Aorta (tissue), 5 donors: ENCODE results near the gene OR2G2. TPM values are rescaled to one million over a fixed set of nuclear protein-coding genes. Genes with fewer than 3 reads are reported as not detected.

ENCODE experiments used
- ATAC-seq: fragments of 200-7000 bp; cut with Tn5 transposase; one replicate; pipeline ENCODE4 v1.9.1; 2022; ENCODE audit warnings: moderate library complexity; ENCODE audit not compliant: low FRiP score
- DNase-seq, 2 donors: peaks; one replicate each; pipeline ENCODE4 v3.0.0-alpha.2; 2020
- H3K27ac ChIP-seq, 2 donors: one replicate each; pipeline ENCODE4 v1.5.1; 2013; ENCODE audit warnings: low read length in 2 of 2, mild to moderate bottlenecking in 2 of 2, moderate library complexity in 2 of 2, control low read depth in 1 of 2, inconsistent platforms in 1 of 2, low read depth in 1 of 2
- H3K27me3 ChIP-seq, 2 donors: one replicate each; pipeline ENCODE4 v1.6.1; 2013; ENCODE audit warnings: control low read depth in 1 of 2, low read length in 1 of 2, mild to moderate bottlenecking in 1 of 2, moderate library complexity in 1 of 2; ENCODE audit not compliant: insufficient read depth in 2 of 2, control insufficient read depth in 1 of 2
- H3K36me3 ChIP-seq, 2 donors: one replicate each; pipeline ENCODE4 v1.6.1; 2013; ENCODE audit warnings: control low read depth in 1 of 2, low read length in 1 of 2, mild to moderate bottlenecking in 1 of 2; ENCODE audit not compliant: insufficient read depth in 2 of 2, control insufficient read depth in 1 of 2
- H3K4me1 ChIP-seq, 2 donors: one replicate each; pipeline ENCODE4 v1.6.1; 2013; ENCODE audit warnings: low read length in 2 of 2, control low read depth in 1 of 2, mild to moderate bottlenecking in 1 of 2, moderate library complexity in 1 of 2; ENCODE audit not compliant: insufficient read depth in 2 of 2, control insufficient read depth in 1 of 2
- H3K4me3 ChIP-seq, 2 donors: one replicate each; pipeline ENCODE4 v1.5.1; 2013; ENCODE audit warnings: low read length in 2 of 2, control low read depth in 1 of 2, mild to moderate bottlenecking in 1 of 2
- H3K9me3 ChIP-seq: one replicate; pipeline ENCODE4 v1.6.1; 2013; ENCODE audit warnings: mild to moderate bottlenecking, low read length; ENCODE audit not compliant: control insufficient read depth
- WGBS, 2 donors: extraction: QIAGEN DNeasy Blood & Tissue Kit; methylation state at CpG; one replicate each; pipeline ENCODE4 v1.1.7; 2013; 5-methylcytosine and 5-hydroxymethylcytosine counted together
- intact Hi-C, 2 donors: fragments of 100-400 bp; cut with DNase I; formaldehyde crosslinking; loops; one replicate each; pipeline versions ENCODE4 v1.14.2 to v1.15.0; 2022
- polyA plus RNA-seq, 2 donors: library from polyadenylated mRNA; stranded (reverse); fragments of 200-250 nt; gene quantifications; one replicate each; pipeline ENCODE4 v1.2.3, GENCODE V29; 2013
- total RNA-seq, 2 donors: library from RNA; stranded (reverse); fragmentation: NEBNext Ultra II Directional; extraction: Animal tissue kit (Norgen Biotek cat#: 25700); gene quantifications; one replicate each; pipeline ENCODE4 v1.2.1, GENCODE V29; 2021
- donor health status: healthy with polysubstance abuse.
- donor health status: Bipolar disorder and iron deficiency.
- donor health status: DM: no; HTN: no; CAD: no.
- donor health status: DM: no; HTN: no; CAD: no.
- donor health status: DM: yes; HTN: yes; CAD: no.

Gene OR2G2
- total and polyA plus RNA-seq, 4 donors, result not detected

GRCh38 chr1:247614625-247615024 is 26.5 kb downstream of the OR2G2 start:
- peak; percentile 29 for ATAC-seq
- no peak for DNase-seq
- no peaks in the 10 kb centered on the region for H3K36me3 ChIP-seq
- intact Hi-C loops, result no loop called here
- H3K4me3 ChIP-seq, result no peak overlapping the region
- H3K27ac ChIP-seq, result no peak overlapping the region
- no peaks in the 10 kb centered on the region for H3K27me3 ChIP-seq
- 78 to 79% methylated on average over 5 of the region's 5 CpGs for WGBS, 2 donors
- H3K9me3 ChIP-seq, result peaks cover 2% of the 10 kb centered on the region
- no peaks in the 10 kb centered on the region for H3K4me1 ChIP-seq

- no peaks in the 10 kb centered on the region for H3K27me3 ChIP-seq
- ATAC-seq (no peak), DNase-seq (no peak)
- H3K4me1 ChIP-seq, result no peaks in the 10 kb centered on the region
- intact Hi-C loops, result no loop called here
- H3K27ac ChIP-seq, result no peak overlapping the region
- no peak overlapping the region for H3K4me3 ChIP-seq
- no peaks in the 10 kb centered on the region for H3K36me3 ChIP-seq
- WGBS, 2 donors, result 41 to 44% methylated on average over 3 of the region's 3 CpGs
- H3K9me3 ChIP-seq, result no peaks in the 10 kb centered on the region
Observed at GRCh38 chr1:247627951-247628350, 39.8 kb downstream of the OR2G2 start.

GRCh38 chr1:247638011-247638410 is 49.9 kb downstream of the OR2G2 start:
- 54 to 60% methylated on average over 4 of the region's 4 CpGs for WGBS, 2 donors
- ATAC-seq, result no peak
- Histone ChIP-seq H3K4me3 (no peak overlapping the region), H3K4me1 (no peaks in the 10 kb centered on the region), H3K27me3 (no peaks in the 10 kb centered on the region), H3K27ac (no peak overlapping the region), H3K9me3 (peaks cover 2% of the 10 kb centered on the region), H3K36me3 (no peaks in the 10 kb centered on the region)
- DNase-seq, result no peak
- intact Hi-C loops, result no loop called here

- Histone ChIP-seq H3K36me3 (no peaks in the 10 kb centered on the region), H3K4me3 (no peak overlapping the region), H3K27ac (no peak overlapping the region), H3K9me3 (peaks cover 2% of the 10 kb centered on the region), H3K27me3 (no peaks in the 10 kb centered on the region), H3K4me1 (no peaks in the 10 kb centered on the region)
- WGBS, 2 donors, result 79% methylated on average over 6 of the region's 6 CpGs
- intact Hi-C loops, result no loop called here
- DNase-seq, result no peak
- no peak for ATAC-seq
Observed at GRCh38 chr1:247638781-247639180, 50.6 kb downstream of the OR2G2 start.

Other genes starting within 250 kb of the OR2G2 start
- gene NLRP3, start 172.2 kb upstream of the OR2G2 start, total RNA-seq, result 1 to 10 TPM; 7.0 to 7.1 TPM
- 1 to 10 TPM in 1 of 2 donors, under 1 TPM in 1; 0.79 to 2.9 TPM for gene NLRP3, start 172.2 kb upstream of the OR2G2 start, polyA plus RNA-seq
- gene OR2B11, start 130.3 kb upstream of the OR2G2 start, total RNA-seq, result not detected
- not detected for gene OR2B11, start 130.3 kb upstream of the OR2G2 start, polyA plus RNA-seq
- not detected for gene OR2C3, start 51.9 kb upstream of the OR2G2 start, total RNA-seq
- gene OR2C3, start 51.9 kb upstream of the OR2G2 start, polyA plus RNA-seq, result not detected
- gene GCSAML, start 39.2 kb upstream of the OR2G2 start, total RNA-seq, result under 1 TPM; 0.06 to 0.81 TPM
- gene GCSAML, start 39.2 kb upstream of the OR2G2 start, polyA plus RNA-seq, result not detected
- not detected for gene OR2G3, start 17.2 kb downstream of the OR2G2 start, total RNA-seq
- not detected for gene OR2G3, start 17.2 kb downstream of the OR2G2 start, polyA plus RNA-seq
- not detected for gene OR13G1, start 91.4 kb downstream of the OR2G2 start, total RNA-seq
- not detected for gene OR13G1, start 91.4 kb downstream of the OR2G2 start, polyA plus RNA-seq
- not detected for gene OR6F1, start 128.3 kb downstream of the OR2G2 start, total RNA-seq
- not detected for gene OR6F1, start 128.3 kb downstream of the OR2G2 start, polyA plus RNA-seq
- gene OR14K1, start 150.3 kb downstream of the OR2G2 start, total RNA-seq, result under 1 TPM; 0.42 to 0.62 TPM
- gene OR14K1, start 150.3 kb downstream of the OR2G2 start, polyA plus RNA-seq, result not detected
- not detected for gene OR14A2, start 159.8 kb downstream of the OR2G2 start, total RNA-seq
- gene OR14A2, start 159.8 kb downstream of the OR2G2 start, polyA plus RNA-seq, result not detected
- not detected for gene OR1C1, start 172.2 kb downstream of the OR2G2 start, total RNA-seq
- not detected for gene OR1C1, start 172.2 kb downstream of the OR2G2 start, polyA plus RNA-seq
- not detected for gene OR14A16, start 235.8 kb downstream of the OR2G2 start, total RNA-seq
- gene OR14A16, start 235.8 kb downstream of the OR2G2 start, polyA plus RNA-seq, result not detected